ENCODE measurements around the gene NKPD1. TPM values are rescaled to one million over a fixed set of nuclear protein-coding genes. Genes with fewer than 3 reads are reported as not detected.

The NKPD1 gene
- total and polyA plus RNA-seq, 9 of the 15 experiments (the other 6 are each of a cell fraction or from before 2014, with no cell fraction given), result 0.03 to 0.09 (median 0.04) TPM; not detected in 5

DNA sequence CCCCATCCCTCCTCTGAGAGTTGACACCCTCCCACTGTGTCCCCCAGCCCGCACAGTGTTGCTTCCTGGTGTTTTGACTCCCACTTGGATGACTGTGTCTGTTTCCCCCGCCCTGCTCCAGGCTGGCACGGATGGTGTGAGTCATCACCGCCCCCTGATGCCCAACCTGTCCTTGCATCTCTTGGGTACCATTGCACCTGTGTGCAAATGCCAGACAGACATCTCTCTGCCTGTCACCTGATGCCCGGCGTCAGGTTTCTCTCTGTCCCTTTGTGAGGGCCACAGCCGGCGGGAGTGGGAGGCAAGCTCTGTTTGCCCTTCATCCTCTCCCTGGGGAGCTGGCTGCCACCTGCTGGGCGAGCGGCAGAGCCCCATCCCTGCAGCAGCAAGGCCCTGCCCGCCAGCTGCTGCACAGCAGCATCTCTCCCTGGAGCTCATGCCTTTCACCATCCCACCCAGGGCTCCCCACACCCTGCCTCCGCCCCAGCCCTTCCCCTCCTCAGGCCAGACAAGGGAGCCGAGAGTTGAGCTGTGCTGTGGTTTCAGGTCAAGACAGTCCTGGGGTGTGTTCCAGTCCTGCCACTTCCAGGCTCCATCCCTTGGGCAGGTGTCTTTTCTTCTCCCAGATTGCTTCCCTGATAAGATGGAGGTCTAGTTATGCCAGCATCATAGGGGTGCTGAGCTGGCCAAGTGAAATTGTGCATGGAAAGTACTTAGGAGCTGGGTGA, 29.7 kb downstream of the NKPD1 start:
- BruUV-seq (replicated peaks), result no TSS peak
- no peak overlapping the region for H3K4me2 ChIP-seq (ENCODE audit: insufficient read depth, low read length)

More for the DNA sequence above, 29.7 kb downstream of the NKPD1 start:
- H3K27ac ChIP-seq (ENCODE audit: extremely low read depth, low read depth, low read length), result no peak overlapping the region
- peaks cover 10 to 26% of the 10 kb centered on the region in 2 experiments for H3K4me1 ChIP-seq (replicated peaks in 1 of 2; ENCODE audit: control insufficient read depth in 2 of 2, insufficient read depth in 2 of 2, low read length in 2 of 2)
- H3K9ac ChIP-seq (ENCODE audit: insufficient read depth in 1 of 2, low read depth in 2 of 2, low read length in 2 of 2), result no peak overlapping the region
- no peaks in the 10 kb centered on the region for H3K27me3 ChIP-seq (ENCODE audit: control insufficient read depth in 2 of 2, insufficient read depth in 2 of 2, low read length in 2 of 2)
- H3K36me3 ChIP-seq (ENCODE audit: control insufficient read depth, insufficient read depth, low read length), result peaks cover 19% of the 10 kb centered on the region; the same call in 1 of the 3 replicates
- peaks cover 20% of the 10 kb centered on the region for H4K20me1 ChIP-seq (replicated peaks; ENCODE audit: control insufficient read depth, insufficient read depth, low read length)
- no peak overlapping the region for H2AFZ ChIP-seq (ENCODE audit: low read depth, low read length)
- TF ChIP-seq, protein P1, sequence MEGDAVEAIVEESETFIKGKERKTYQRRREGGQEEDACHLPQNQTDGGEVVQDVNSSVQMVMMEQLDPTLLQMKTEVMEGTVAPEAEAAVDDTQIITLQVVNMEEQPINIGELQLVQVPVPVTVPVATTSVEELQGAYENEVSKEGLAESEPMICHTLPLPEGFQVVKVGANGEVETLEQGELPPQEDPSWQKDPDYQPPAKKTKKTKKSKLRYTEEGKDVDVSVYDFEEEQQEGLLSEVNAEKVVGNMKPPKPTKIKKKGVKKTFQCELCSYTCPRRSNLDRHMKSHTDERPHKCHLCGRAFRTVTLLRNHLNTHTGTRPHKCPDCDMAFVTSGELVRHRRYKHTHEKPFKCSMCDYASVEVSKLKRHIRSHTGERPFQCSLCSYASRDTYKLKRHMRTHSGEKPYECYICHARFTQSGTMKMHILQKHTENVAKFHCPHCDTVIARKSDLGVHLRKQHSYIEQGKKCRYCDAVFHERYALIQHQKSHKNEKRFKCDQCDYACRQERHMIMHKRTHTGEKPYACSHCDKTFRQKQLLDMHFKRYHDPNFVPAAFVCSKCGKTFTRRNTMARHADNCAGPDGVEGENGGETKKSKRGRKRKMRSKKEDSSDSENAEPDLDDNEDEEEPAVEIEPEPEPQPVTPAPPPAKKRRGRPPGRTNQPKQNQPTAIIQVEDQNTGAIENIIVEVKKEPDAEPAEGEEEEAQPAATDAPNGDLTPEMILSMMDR (IDR thresholded peaks at IDR 0.05 in 2 of 3, conservative IDR thresholded peaks at IDR 0.05 in 1 of 3; ENCODE audit: insufficient read depth in 2 of 3, low read depth in 1 of 3, low read length in 3 of 3), result peak in 1 of 3 experiments; percentile 30; a peak in 2 of 6 replicates
- TF ChIP-seq, protein P2, sequence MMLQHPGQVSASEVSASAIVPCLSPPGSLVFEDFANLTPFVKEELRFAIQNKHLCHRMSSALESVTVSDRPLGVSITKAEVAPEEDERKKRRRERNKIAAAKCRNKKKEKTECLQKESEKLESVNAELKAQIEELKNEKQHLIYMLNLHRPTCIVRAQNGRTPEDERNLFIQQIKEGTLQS (IDR thresholded peaks at IDR 0.05), result 0 out of 2 replicates have a peak, but pooled peaks have one; percentile 11
- TF ChIP-seq, protein P2 (CRISPR knock-in tag; conservative IDR thresholded peaks at IDR 0.05), result no peak
- TF ChIP-seq EWSR1 (IDR thresholded peaks at IDR 0.05; ENCODE audit: borderline replicate concordance, low read depth, partially characterized antibody) (no peak), RB1 (IDR thresholded peaks at IDR 0.05; ENCODE audit: low read depth) (no peak), PURB (CRISPR knock-in tag; IDR thresholded peaks at IDR 0.05; ENCODE audit: low read depth) (no peak), POLR2G (IDR thresholded peaks at IDR 0.05; ENCODE audit: low read depth, low read length) (0 out of 2 replicates have a peak, but pooled peaks have one; percentile 19)
- TF ChIP-seq, protein P3, sequence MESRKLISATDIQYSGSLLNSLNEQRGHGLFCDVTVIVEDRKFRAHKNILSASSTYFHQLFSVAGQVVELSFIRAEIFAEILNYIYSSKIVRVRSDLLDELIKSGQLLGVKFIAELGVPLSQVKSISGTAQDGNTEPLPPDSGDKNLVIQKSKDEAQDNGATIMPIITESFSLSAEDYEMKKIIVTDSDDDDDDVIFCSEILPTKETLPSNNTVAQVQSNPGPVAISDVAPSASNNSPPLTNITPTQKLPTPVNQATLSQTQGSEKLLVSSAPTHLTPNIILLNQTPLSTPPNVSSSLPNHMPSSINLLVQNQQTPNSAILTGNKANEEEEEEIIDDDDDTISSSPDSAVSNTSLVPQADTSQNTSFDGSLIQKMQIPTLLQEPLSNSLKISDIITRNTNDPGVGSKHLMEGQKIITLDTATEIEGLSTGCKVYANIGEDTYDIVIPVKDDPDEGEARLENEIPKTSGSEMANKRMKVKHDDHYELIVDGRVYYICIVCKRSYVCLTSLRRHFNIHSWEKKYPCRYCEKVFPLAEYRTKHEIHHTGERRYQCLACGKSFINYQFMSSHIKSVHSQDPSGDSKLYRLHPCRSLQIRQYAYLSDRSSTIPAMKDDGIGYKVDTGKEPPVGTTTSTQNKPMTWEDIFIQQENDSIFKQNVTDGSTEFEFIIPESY (CRISPR knock-in tag; IDR thresholded peaks at IDR 0.05), result peak; percentile 46; the same call in 1 of the 2 replicates
- TF ChIP-seq, protein P4, sequence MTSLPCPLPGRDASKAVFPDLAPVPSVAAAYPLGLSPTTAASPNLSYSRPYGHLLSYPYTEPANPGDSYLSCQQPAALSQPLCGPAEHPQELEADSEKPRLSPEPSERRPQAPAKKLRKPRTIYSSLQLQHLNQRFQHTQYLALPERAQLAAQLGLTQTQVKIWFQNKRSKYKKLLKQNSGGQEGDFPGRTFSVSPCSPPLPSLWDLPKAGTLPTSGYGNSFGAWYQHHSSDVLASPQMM (CRISPR knock-in tag; IDR thresholded peaks at IDR 0.05), result no peak
- 66% methylated on average over 11 of the region's 13 CpGs for WGBS (ENCODE audit: insufficient coverage, low coverage, missing lambda C conversion rate)
- H3K9me3 ChIP-seq (replicated peaks; ENCODE audit: control insufficient read depth, insufficient read depth, low read depth, low read length), result no peaks in the 10 kb centered on the region
- peaks cover 33% of the 10 kb centered on the region for H3K79me2 ChIP-seq (ENCODE audit: control insufficient read depth, insufficient read depth, low read length)
- ChIA-PET CTCF (ENCODE audit: low intra/inter-chr PET ratio) (interaction anchor here (0.6 kb wide), 1 partner anchor 372 kb away, joined by 3 read pairs; no protein-coding TSS in a partner anchor), POLR2A (interaction anchor here (0.8 kb wide), 1 partner anchor 18 kb away, joined by 3 read pairs; no protein-coding TSS in a partner anchor)
- H3K4me3 ChIP-seq, result no peak overlapping the region
- no peak for ATAC-seq
- H3K9me1 ChIP-seq (ENCODE audit: control insufficient read depth, insufficient read depth, low read length), result peaks cover 5% of the 10 kb centered on the region
- intact Hi-C loops (cut with micrococcal nuclease) (no loop called here), in situ Hi-C loops (cut with MboI) (no loop called here)
- no peak for DNase-seq (ENCODE audit: extremely low read depth in 1 of 4, low spot score in 3 of 4)
- no peak for FAIRE-seq

Data from K562 (cell line).